SK-N-MC (cell line): ENCODE results near the gene ZNF622.

ENCODE experiments used
- EZH2 ChIP-seq: fragments of 200-600 bp; sonication (generic); IDR thresholded peaks from one replicate; pipeline ENCODE4 v1.6.1; 2017; ENCODE audit warnings: antibody characterized with exemption
- FOXP2 ChIP-seq: optimal IDR thresholded peaks from 2 replicates; pipeline ENCODE3; 2011; ENCODE audit warnings: mild to moderate bottlenecking, moderate library complexity; ENCODE audit not compliant: insufficient read depth; ENCODE audit errors: extremely low read length, control extremely low read depth
- POLR2AphosphoS5 ChIP-seq: IDR thresholded peaks from 2 replicates; pipeline ENCODE4 v1.6.1; 2012; ENCODE audit warnings: mild to moderate bottlenecking, low read depth, low read length, borderline replicate concordance

- TF ChIP-seq POLR2AphosphoS5 (no peak), EZH2 (no peak), FOXP2 (no peak)
Measured at GRCh38 chr5:16455668-16456067, 9.9 kb downstream of the ZNF622 start.
